HG03196 (cell line): ENCODE measurements around the gene RPUSD1.

Experiments used
- ATAC-seq: cut with Tn5 transposase; IDR thresholded peaks from one replicate; pipeline ENCODE4 v1.9.1; 2021; ENCODE audit not compliant: unreplicated experiment

The RPUSD1 gene

GRCh38 chr16:799948-800833 is 12.0 kb upstream of the RPUSD1 start, which contains the start of gene GNG13:
Gene GNG13, minus strand, starts transcription at chr16:800734. Its CDS starts 1,657 bp downstream, at chr16:799077.
- ATAC-seq = no peak

- no peak for ATAC-seq
Measured at GRCh38 chr16:799111-799947, 11.1 kb upstream of the RPUSD1 start.

GRCh38 chr16:798666-799065 is 10.5 kb upstream of the RPUSD1 start:
- no peak for ATAC-seq

GRCh38 chr16:797686-798085 is 9.5 kb upstream of the RPUSD1 start:
- no peak for ATAC-seq

GRCh38 chr16:797120-797420 is 8.9 kb upstream of the RPUSD1 start:
- ATAC-seq = no peak

- no peak for ATAC-seq
Measured at GRCh38 chr16:796296-797119, 8.3 kb upstream of the RPUSD1 start.

- no peak for ATAC-seq
Measured at GRCh38 chr16:795580-796229, 7.5 kb upstream of the RPUSD1 start.

- no peak for ATAC-seq
Measured at GRCh38 chr16:794853-795466, 6.8 kb upstream of the RPUSD1 start.

- ATAC-seq = no peak
Measured at GRCh38 chr16:794091-794822, 6.1 kb upstream of the RPUSD1 start.

GRCh38 chr16:793414-793813 is 5.2 kb upstream of the RPUSD1 start:
- ATAC-seq = no peak

- ATAC-seq = no peak
Measured at GRCh38 chr16:792221-792995, 4.2 kb upstream of the RPUSD1 start.

- ATAC-seq = no peak
Measured at GRCh38 chr16:791131-791530, 3.0 kb upstream of the RPUSD1 start.

GRCh38 chr16:790086-790485 is 1.9 kb upstream of the RPUSD1 start:
- ATAC-seq = no peak

- no peak for ATAC-seq
Measured at GRCh38 chr16:789191-789850, 1.1 kb upstream of the RPUSD1 start.

GRCh38 chr16:788399-789126 is 382 bp upstream of the RPUSD1 start, which contains the start of gene CHTF18:
Gene CHTF18, plus strand, starts transcription at chr16:788620. Its CDS starts 65 bp downstream, at chr16:788685.
- peak; percentile 59 for ATAC-seq

GRCh38 chr16:787321-787966 is 737 bp downstream of the RPUSD1 start:
- no peak for ATAC-seq
